KMS-11 (cell line): ENCODE results near the gene SORCS2.

Experiments used
- H2AFZ ChIP-seq: fragments of 200-600 bp; sonication (generic); 2 replicates; pipeline ENCODE4 v1.6.1; 2016; ENCODE audit warnings: antibody characterized with exemption, mixed run types, low read depth
- H3K27ac ChIP-seq: fragments of 200-600 bp; sonication (generic); 2 replicates; pipeline ENCODE4 v1.6.1; 2016; ENCODE audit warnings: mild to moderate bottlenecking, mixed run types
- H3K27me3 ChIP-seq: fragments of 200-600 bp; sonication (generic); 2 replicates; pipeline ENCODE4 v1.6.1; 2017; ENCODE audit warnings: mild to moderate bottlenecking, low read depth, mixed run types, moderate library complexity; ENCODE audit not compliant: insufficient read depth
- H3K36me3 ChIP-seq: fragments of 200-600 bp; sonication (generic); 2 replicates; pipeline ENCODE4 v1.6.1; 2017; ENCODE audit warnings: mild to moderate bottlenecking, mixed run types; ENCODE audit not compliant: insufficient read depth
- H3K4me1 ChIP-seq: fragments of 200-600 bp; sonication (generic); 2 replicates; pipeline ENCODE4 v1.6.1; 2016; ENCODE audit warnings: mild to moderate bottlenecking, low read depth, mixed run types; ENCODE audit not compliant: poor library complexity, severe bottlenecking
- H3K4me2 ChIP-seq: fragments of 200-600 bp; sonication (generic); 2 replicates; pipeline ENCODE4 v1.7.0; 2016; ENCODE audit warnings: mild to moderate bottlenecking, mixed run types
- H3K4me3 ChIP-seq: fragments of 200-600 bp; sonication (generic); IDR thresholded peaks from 2 replicates; pipeline ENCODE4 v1.6.1; 2017; ENCODE audit warnings: low read depth, low read length, mixed read lengths; ENCODE audit not compliant: insufficient read depth
- H3K79me2 ChIP-seq: fragments of 200-600 bp; sonication (generic); 2 replicates; pipeline ENCODE4 v1.6.1; 2016; ENCODE audit warnings: low read depth, mixed run types; ENCODE audit not compliant: insufficient read depth
- H3K9ac ChIP-seq: fragments of 200-600 bp; sonication (generic); 2 replicates; pipeline ENCODE4 v1.6.1; 2016; ENCODE audit warnings: mild to moderate bottlenecking, mixed run types
- H4K20me1 ChIP-seq: fragments of 200-600 bp; sonication (generic); 2 replicates; pipeline ENCODE4 v1.6.1; 2016; ENCODE audit warnings: mild to moderate bottlenecking, mixed run types; ENCODE audit not compliant: insufficient read depth
- TF ChIP-seq, protein P1 (sequence below): fragments of 200-600 bp; sonication (generic); conservative IDR thresholded peaks from 2 replicates; pipeline ENCODE4 v1.6.1; 2017; ENCODE audit warnings: low read depth, mild to moderate bottlenecking, antibody characterized with exemption, low read length, moderate library complexity, mixed read lengths

Gene SORCS2

DNA sequence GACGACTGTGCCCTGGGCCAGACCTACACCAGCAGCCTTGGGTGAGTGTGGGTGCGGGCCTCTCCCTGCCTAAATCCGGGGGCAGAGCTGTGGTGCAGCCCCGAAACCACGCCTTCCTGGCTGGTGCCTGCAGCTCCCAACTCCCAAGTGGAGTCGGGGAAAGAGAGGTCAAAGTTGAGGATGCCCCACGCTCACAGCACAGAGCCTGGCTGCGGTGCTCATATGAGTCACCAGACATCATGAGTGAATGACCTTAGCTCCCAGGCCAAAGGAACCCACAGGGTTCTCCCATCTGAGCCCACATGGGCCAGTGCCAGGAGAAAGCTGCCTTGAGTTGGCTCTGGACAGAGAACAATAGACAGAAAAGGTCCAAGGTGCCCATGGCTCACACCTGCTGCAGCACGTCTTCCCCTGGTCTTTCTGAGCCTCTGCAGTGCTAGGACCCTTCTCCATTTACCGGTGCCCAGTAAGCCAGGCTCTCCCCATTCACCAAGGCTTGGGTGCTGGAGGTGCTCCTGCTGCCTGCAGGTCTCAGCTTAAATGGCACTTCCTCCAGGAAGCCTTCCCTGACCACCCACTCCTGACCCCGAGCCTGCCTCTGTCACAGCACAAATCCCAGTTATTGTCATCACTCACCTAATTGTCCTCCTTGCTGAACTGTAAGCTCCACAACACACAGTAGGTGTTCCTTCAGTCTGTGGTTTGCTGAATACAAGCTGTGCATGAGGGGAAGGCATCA lies 523.1 kb downstream of the SORCS2 start:
- Histone ChIP-seq H3K27ac (no peak overlapping the region), H3K4me2 (no peak overlapping the region), H4K20me1 (no peaks in the 10 kb centered on the region), H3K27me3 (no peaks in the 10 kb centered on the region), H3K36me3 (no peaks in the 10 kb centered on the region), H3K9ac (no peak overlapping the region), H3K4me3 (no peak overlapping the region), H2AFZ (no peak overlapping the region), H3K4me1 (no peaks in the 10 kb centered on the region), H3K79me2 (no peaks in the 10 kb centered on the region)
- TF ChIP-seq, protein P1, sequence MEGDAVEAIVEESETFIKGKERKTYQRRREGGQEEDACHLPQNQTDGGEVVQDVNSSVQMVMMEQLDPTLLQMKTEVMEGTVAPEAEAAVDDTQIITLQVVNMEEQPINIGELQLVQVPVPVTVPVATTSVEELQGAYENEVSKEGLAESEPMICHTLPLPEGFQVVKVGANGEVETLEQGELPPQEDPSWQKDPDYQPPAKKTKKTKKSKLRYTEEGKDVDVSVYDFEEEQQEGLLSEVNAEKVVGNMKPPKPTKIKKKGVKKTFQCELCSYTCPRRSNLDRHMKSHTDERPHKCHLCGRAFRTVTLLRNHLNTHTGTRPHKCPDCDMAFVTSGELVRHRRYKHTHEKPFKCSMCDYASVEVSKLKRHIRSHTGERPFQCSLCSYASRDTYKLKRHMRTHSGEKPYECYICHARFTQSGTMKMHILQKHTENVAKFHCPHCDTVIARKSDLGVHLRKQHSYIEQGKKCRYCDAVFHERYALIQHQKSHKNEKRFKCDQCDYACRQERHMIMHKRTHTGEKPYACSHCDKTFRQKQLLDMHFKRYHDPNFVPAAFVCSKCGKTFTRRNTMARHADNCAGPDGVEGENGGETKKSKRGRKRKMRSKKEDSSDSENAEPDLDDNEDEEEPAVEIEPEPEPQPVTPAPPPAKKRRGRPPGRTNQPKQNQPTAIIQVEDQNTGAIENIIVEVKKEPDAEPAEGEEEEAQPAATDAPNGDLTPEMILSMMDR = no peak

- H3K36me3 ChIP-seq = no peaks in the 10 kb centered on the region
- no peaks in the 10 kb centered on the region for H4K20me1 ChIP-seq
- H2AFZ ChIP-seq = no peak overlapping the region
- H3K79me2 ChIP-seq = no peaks in the 10 kb centered on the region
- H3K4me1 ChIP-seq = no peaks in the 10 kb centered on the region
- no peak overlapping the region for H3K27ac ChIP-seq
- H3K4me2 ChIP-seq = no peak overlapping the region
- no peak overlapping the region for H3K4me3 ChIP-seq
- TF ChIP-seq, protein P1 = no peak
- no peaks in the 10 kb centered on the region for H3K27me3 ChIP-seq
- no peak overlapping the region for H3K9ac ChIP-seq
These were observed 523.8 kb downstream of the SORCS2 start for GRCh38 chr4:7716010-7716721.

- TF ChIP-seq, protein P1 = no peak
- H3K4me1 ChIP-seq = no peaks in the 10 kb centered on the region
- no peak overlapping the region for H3K27ac ChIP-seq
These were observed 524.8 kb downstream of the SORCS2 start for GRCh38 chr4:7717161-7717560.

GRCh38 chr4:7717946-7718490 lies 525.7 kb downstream of the SORCS2 start:
- Histone ChIP-seq H3K4me3 (no peak overlapping the region), H3K27me3 (0 out of 2 replicates have a peak, but pooled peaks cover 4% of the 10 kb centered on the region), H2AFZ (no peak overlapping the region), H3K79me2 (no peaks in the 10 kb centered on the region), H4K20me1 (no peaks in the 10 kb centered on the region), H3K36me3 (no peaks in the 10 kb centered on the region), H3K4me1 (no peaks in the 10 kb centered on the region), H3K27ac (no peak overlapping the region), H3K4me2 (no peak overlapping the region), H3K9ac (no peak overlapping the region)
- TF ChIP-seq, protein P1 = no peak

More at GRCh38 chr4:7717161-7717560, 524.8 kb downstream of the SORCS2 start:
- no peak overlapping the region for H3K4me2 ChIP-seq
- H3K4me3 ChIP-seq = no peak overlapping the region
- 0 out of 2 replicates have a peak, but pooled peaks cover 4% of the 10 kb centered on the region for H3K27me3 ChIP-seq
- no peaks in the 10 kb centered on the region for H3K79me2 ChIP-seq
- H3K9ac ChIP-seq = no peak overlapping the region
- no peak overlapping the region for H2AFZ ChIP-seq
- no peaks in the 10 kb centered on the region for H3K36me3 ChIP-seq
- no peaks in the 10 kb centered on the region for H4K20me1 ChIP-seq
